HepG2 (cell line): ENCODE measurements around the gene THBS1. TPM values are rescaled to one million over a fixed set of nuclear protein-coding genes. Genes with fewer than 3 reads are reported as not detected.

ENCODE experiments used
- CCAR2 ChIP-seq: fragments of 200-400 bp; formaldehyde crosslinking; optimal IDR thresholded peaks from 2 replicates; pipeline ENCODE3; 2018; ENCODE audit warnings: low read depth, mild to moderate bottlenecking, low read length, moderate library complexity
- CHD4 ChIP-seq: fragments of 200-600 bp; sonication (generic); IDR thresholded peaks from 2 replicates; pipeline ENCODE4 v1.7.0; 2017; ENCODE audit warnings: mild to moderate bottlenecking, low read length, borderline replicate concordance
- FOXA3 ChIP-seq: IDR thresholded peaks from 2 replicates; pipeline ENCODE4 v1.6.1; 2016; ENCODE audit warnings: missing genetic modification reagents, missing compliant biosample characterization
- GATA4 ChIP-seq: sonication (generic); IDR thresholded peaks from 2 replicates; pipeline ENCODE4 v1.6.1; 2016; ENCODE audit warnings: antibody characterized with exemption, low read depth, borderline replicate concordance
- HHEX ChIP-seq: IDR thresholded peaks from 2 replicates; pipeline ENCODE4 v1.6.1; 2016; ENCODE audit warnings: control low read depth
- HMG20A ChIP-seq: IDR thresholded peaks from 2 replicates; pipeline ENCODE4 v1.6.1; 2016; ENCODE audit warnings: borderline replicate concordance
- LCORL ChIP-seq, 2 experiments: fragments of 450-650 bp in 1 of 2; sonication (generic) in 1 of 2; formaldehyde crosslinking in 1 of 2; IDR thresholded peaks; 2 replicates each; pipeline versions ENCODE4 v1.5.0 to v1.6.1; 2017 to 2020; ENCODE audit warnings: antibody characterized with exemption in 1 of 2, missing genetic modification reagents in 1 of 2
- MAZ ChIP-seq, 2 experiments: sonication (generic) in 1 of 2; formaldehyde crosslinking in 1 of 2; IDR thresholded peaks; 2 replicates each; pipeline versions ENCODE4 v1.5.0 to v1.6.1; 2012 to 2020; ENCODE audit warnings: low read depth in 2 of 2, mild to moderate bottlenecking in 2 of 2, borderline replicate concordance in 1 of 2, improper control_type of control experiment in 1 of 2, low read length in 1 of 2, missing genetic modification reagents in 1 of 2, moderate library complexity in 1 of 2
- MIXL1 ChIP-seq: IDR thresholded peaks from 2 replicates; pipeline ENCODE4 v1.6.1; 2016
- RXRA ChIP-seq: sonication (generic); formaldehyde crosslinking; IDR thresholded peaks from 2 replicates; pipeline ENCODE4 v1.5.1; 2020; ENCODE audit warnings: missing genetic modification reagents
- SOX13 ChIP-seq, 3 experiments: fragments of 450-650 bp in 1 of 3; sonication (generic) in 1 of 3; formaldehyde crosslinking in 1 of 3; IDR thresholded peaks in 2 of 3; conservative IDR thresholded peaks in 1 of 3; 2 replicates each; pipeline versions ENCODE4 v1.5.0 to v1.6.1; 2016 to 2020; ENCODE audit warnings: antibody characterized with exemption in 1 of 3, mild to moderate bottlenecking in 1 of 3, missing compliant biosample characterization in 1 of 3, missing genetic modification reagents in 1 of 3, moderate library complexity in 1 of 3
- ZNF263 ChIP-seq: sonication (generic); formaldehyde crosslinking; IDR thresholded peaks from 2 replicates; pipeline ENCODE4 v1.4.0; 2020; ENCODE audit warnings: missing genetic modification reagents
- ZNF329 ChIP-seq: sonication (generic); formaldehyde crosslinking; IDR thresholded peaks from 2 replicates; pipeline ENCODE4 v1.9.0; 2021; ENCODE audit warnings: low read depth, mild to moderate bottlenecking, missing genetic modification reagents
- ZNF33B ChIP-seq: sonication (generic); formaldehyde crosslinking; IDR thresholded peaks from 2 replicates; pipeline ENCODE4 v1.5.1; 2020; ENCODE audit warnings: mild to moderate bottlenecking, missing genetic modification reagents
- ZNF510 ChIP-seq: sonication (generic); formaldehyde crosslinking; IDR thresholded peaks from 2 replicates; pipeline ENCODE4 v1.4.0; 2020; ENCODE audit warnings: low read depth, mild to moderate bottlenecking, missing genetic modification reagents
- ZNF547 ChIP-seq: sonication (generic); formaldehyde crosslinking; IDR thresholded peaks from 2 replicates; pipeline ENCODE4 v1.5.1; 2020; ENCODE audit warnings: mild to moderate bottlenecking, missing genetic modification reagents
- ZNF549 ChIP-seq: sonication (generic); formaldehyde crosslinking; IDR thresholded peaks from 2 replicates; pipeline ENCODE4 v1.5.0; 2020; ENCODE audit warnings: missing genetic modification reagents
- ZNF556 ChIP-seq: sonication (generic); formaldehyde crosslinking; IDR thresholded peaks from 2 replicates; pipeline ENCODE4 v1.4.0; 2020; ENCODE audit warnings: mild to moderate bottlenecking, missing genetic modification reagents, borderline replicate concordance
- ZNF746 ChIP-seq: sonication (generic); formaldehyde crosslinking; IDR thresholded peaks from 2 replicates; pipeline ENCODE4 v1.8.0; 2022; ENCODE audit warnings: mild to moderate bottlenecking, missing genetic modification reagents
- ZSCAN22 ChIP-seq: sonication (generic); formaldehyde crosslinking; IDR thresholded peaks from 2 replicates; pipeline ENCODE4 v1.4.0; 2020; ENCODE audit warnings: mild to moderate bottlenecking, missing genetic modification reagents
- polyA plus RNA-seq, 8 experiments: library from polyadenylated mRNA; depleted of rRNA in 3 of 8; stranded (reverse) in 7 of 8; unstranded in 1 of 8; fragments of >200 nt; fragmentation: Illumina TruSeq in 4 of 8; extraction: Trizol in 4 of 8; gene quantifications; 2 replicates each; pipeline versions ENCODE4 v1.2.1 to v1.2.3, GENCODE V29; 2011 to 2016; ENCODE audit warnings: low read depth in 4 of 8, missing spikeins in 1 of 8, mixed read lengths in 1 of 8; ENCODE audit not compliant: insufficient read depth in 1 of 8
- total RNA-seq, 5 experiments: library from RNA; depleted of rRNA; stranded (reverse); fragments of >200 nt; fragmentation: Illumina TruSeq; extraction: Trizol; gene quantifications; 2 replicates each; pipeline ENCODE4 v1.2.3, GENCODE V29; 2016; ENCODE audit warnings: low read depth in 1 of 5
- TF ChIP-seq, protein P1 (sequence below): sonication (generic); formaldehyde crosslinking; IDR thresholded peaks from 2 replicates; pipeline ENCODE4 v1.5.1; 2020; ENCODE audit warnings: mild to moderate bottlenecking, missing genetic modification reagents, moderate library complexity
- TF ChIP-seq, protein P2 (sequence below): sonication (generic); formaldehyde crosslinking; IDR thresholded peaks from 2 replicates; pipeline ENCODE4 v1.8.1; 2022; ENCODE audit warnings: mild to moderate bottlenecking, missing genetic modification reagents
- TF ChIP-seq, protein P3 (sequence below): sonication (generic); formaldehyde crosslinking; IDR thresholded peaks from 2 replicates; pipeline ENCODE4 v1.5.0; 2020; ENCODE audit warnings: missing genetic modification reagents
- TF ChIP-seq, protein P4 (sequence below): sonication (generic); formaldehyde crosslinking; IDR thresholded peaks from 2 replicates; pipeline ENCODE4 v1.8.0; 2022; ENCODE audit warnings: missing genetic modification reagents, mild to moderate bottlenecking, borderline replicate concordance

The THBS1 gene
- total and polyA plus RNA-seq, 2 of the 13 experiments (the other 11 are each of a cell fraction or from before 2014, with no cell fraction given) = 54.7 to 67.1 TPM

DNA sequence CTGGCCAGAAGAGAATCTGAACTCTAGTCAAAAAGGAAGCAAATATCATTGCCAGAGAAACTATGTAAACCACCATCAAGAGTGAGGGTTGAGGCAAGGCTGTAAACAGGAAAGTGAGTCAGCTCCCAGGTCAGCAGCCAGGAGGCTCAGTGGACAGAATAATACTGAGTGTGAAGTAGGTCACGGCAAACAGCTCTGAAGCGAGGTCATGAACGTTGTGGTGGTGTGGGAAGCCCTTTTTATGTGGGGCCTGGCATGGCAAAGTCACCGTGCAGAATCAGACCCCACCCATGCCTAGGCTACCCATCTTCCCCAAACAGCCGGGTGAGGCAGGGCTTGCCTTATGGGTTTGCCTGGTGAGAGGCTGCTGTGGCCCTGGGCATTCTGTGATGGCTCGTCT is 43.9 kb downstream of the THBS1 start (continued):
- TF ChIP-seq, protein P1, sequence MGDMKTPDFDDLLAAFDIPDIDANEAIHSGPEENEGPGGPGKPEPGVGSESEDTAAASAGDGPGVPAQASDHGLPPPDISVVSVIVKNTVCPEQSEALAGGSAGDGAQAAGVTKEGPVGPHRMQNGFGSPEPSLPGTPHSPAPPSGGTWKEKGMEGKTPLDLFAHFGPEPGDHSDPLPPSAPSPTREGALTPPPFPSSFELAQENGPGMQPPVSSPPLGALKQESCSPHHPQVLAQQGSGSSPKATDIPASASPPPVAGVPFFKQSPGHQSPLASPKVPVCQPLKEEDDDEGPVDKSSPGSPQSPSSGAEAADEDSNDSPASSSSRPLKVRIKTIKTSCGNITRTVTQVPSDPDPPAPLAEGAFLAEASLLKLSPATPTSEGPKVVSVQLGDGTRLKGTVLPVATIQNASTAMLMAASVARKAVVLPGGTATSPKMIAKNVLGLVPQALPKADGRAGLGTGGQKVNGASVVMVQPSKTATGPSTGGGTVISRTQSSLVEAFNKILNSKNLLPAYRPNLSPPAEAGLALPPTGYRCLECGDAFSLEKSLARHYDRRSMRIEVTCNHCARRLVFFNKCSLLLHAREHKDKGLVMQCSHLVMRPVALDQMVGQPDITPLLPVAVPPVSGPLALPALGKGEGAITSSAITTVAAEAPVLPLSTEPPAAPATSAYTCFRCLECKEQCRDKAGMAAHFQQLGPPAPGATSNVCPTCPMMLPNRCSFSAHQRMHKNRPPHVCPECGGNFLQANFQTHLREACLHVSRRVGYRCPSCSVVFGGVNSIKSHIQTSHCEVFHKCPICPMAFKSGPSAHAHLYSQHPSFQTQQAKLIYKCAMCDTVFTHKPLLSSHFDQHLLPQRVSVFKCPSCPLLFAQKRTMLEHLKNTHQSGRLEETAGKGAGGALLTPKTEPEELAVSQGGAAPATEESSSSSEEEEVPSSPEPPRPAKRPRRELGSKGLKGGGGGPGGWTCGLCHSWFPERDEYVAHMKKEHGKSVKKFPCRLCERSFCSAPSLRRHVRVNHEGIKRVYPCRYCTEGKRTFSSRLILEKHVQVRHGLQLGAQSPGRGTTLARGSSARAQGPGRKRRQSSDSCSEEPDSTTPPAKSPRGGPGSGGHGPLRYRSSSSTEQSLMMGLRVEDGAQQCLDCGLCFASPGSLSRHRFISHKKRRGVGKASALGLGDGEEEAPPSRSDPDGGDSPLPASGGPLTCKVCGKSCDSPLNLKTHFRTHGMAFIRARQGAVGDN (CRISPR knock-in tag) = peak; percentile 70
- no peak for TF ChIP-seq GATA4
- no peak for TF ChIP-seq CHD4
- TF ChIP-seq MIXL1 (CRISPR knock-in tag) = peak; percentile 53; the same call in 1 of the 2 replicates
- TF ChIP-seq ZNF33B (CRISPR knock-in tag) = no peak
- TF ChIP-seq, protein P2, sequence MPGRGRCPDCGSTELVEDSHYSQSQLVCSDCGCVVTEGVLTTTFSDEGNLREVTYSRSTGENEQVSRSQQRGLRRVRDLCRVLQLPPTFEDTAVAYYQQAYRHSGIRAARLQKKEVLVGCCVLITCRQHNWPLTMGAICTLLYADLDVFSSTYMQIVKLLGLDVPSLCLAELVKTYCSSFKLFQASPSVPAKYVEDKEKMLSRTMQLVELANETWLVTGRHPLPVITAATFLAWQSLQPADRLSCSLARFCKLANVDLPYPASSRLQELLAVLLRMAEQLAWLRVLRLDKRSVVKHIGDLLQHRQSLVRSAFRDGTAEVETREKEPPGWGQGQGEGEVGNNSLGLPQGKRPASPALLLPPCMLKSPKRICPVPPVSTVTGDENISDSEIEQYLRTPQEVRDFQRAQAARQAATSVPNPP (CRISPR knock-in tag) = no peak
- no peak for TF ChIP-seq SOX13 (IDR thresholded peaks at IDR 0.05)
- TF ChIP-seq SOX13 (CRISPR knock-in tag; conservative IDR thresholded peaks at IDR 0.05 in 1 of 2, IDR thresholded peaks at IDR 0.05 in 1 of 2) = peak in 1 of 2 experiments; percentile 32; a peak in 1 of 4 replicates
- no peak for TF ChIP-seq ZSCAN22 (CRISPR knock-in tag)
- no peak for TF ChIP-seq ZNF556 (CRISPR knock-in tag)
- TF ChIP-seq, protein P3, sequence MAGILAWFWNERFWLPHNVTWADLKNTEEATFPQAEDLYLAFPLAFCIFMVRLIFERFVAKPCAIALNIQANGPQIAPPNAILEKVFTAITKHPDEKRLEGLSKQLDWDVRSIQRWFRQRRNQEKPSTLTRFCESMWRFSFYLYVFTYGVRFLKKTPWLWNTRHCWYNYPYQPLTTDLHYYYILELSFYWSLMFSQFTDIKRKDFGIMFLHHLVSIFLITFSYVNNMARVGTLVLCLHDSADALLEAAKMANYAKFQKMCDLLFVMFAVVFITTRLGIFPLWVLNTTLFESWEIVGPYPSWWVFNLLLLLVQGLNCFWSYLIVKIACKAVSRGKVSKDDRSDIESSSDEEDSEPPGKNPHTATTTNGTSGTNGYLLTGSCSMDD (CRISPR knock-in tag) = no peak
- no peak for TF ChIP-seq ZNF549 (CRISPR knock-in tag)
- TF ChIP-seq ZNF746 (CRISPR knock-in tag) = no peak
- no peak for TF ChIP-seq ZNF547
- TF ChIP-seq ZNF510 = no peak
- TF ChIP-seq, protein P4, sequence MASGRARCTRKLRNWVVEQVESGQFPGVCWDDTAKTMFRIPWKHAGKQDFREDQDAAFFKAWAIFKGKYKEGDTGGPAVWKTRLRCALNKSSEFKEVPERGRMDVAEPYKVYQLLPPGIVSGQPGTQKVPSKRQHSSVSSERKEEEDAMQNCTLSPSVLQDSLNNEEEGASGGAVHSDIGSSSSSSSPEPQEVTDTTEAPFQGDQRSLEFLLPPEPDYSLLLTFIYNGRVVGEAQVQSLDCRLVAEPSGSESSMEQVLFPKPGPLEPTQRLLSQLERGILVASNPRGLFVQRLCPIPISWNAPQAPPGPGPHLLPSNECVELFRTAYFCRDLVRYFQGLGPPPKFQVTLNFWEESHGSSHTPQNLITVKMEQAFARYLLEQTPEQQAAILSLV (CRISPR knock-in tag) = no peak
- peak; percentile 83 for TF ChIP-seq FOXA3 (CRISPR knock-in tag)
- peak; percentile 70; the same call in 1 of the 2 replicates for TF ChIP-seq HMG20A
- no peak for TF ChIP-seq CCAR2
- peak; percentile 52; the same call in 1 of the 2 replicates for TF ChIP-seq HHEX (CRISPR knock-in tag)
- no peak for TF ChIP-seq MAZ (IDR thresholded peaks at IDR 0.05; ENCODE audit: borderline replicate concordance, low read depth, low read length)
- TF ChIP-seq MAZ (CRISPR knock-in tag; IDR thresholded peaks at IDR 0.05; ENCODE audit: low read depth) = no peak
- no peak for TF ChIP-seq ZNF263 (CRISPR knock-in tag)
- no peak for TF ChIP-seq ZNF329 (CRISPR knock-in tag)
- TF ChIP-seq RXRA = peak; percentile 54; the same call in 1 of the 2 replicates
- no peak for TF ChIP-seq LCORL (IDR thresholded peaks at IDR 0.05)
- peak; percentile 33; the same call in 1 of the 2 replicates for TF ChIP-seq LCORL (CRISPR knock-in tag; IDR thresholded peaks at IDR 0.05)
